Measurements from ENCODE around the gene TMUB1. TPM values are rescaled to one million over a fixed set of nuclear protein-coding genes. Genes with fewer than 3 reads are reported as not detected.

TMUB1 gene
- total and polyA plus RNA-seq, 2 donors (not counting 1 experiment from before 2014, with no cell fraction given) = 49.2 to 102 TPM

Other genes with a start within 250 kb of the TMUB1 start
- not detected in 2 replicates for gene AOC1, start 231.0 kb downstream of the TMUB1 start, total RNA-seq
- 0.07 TPM in 1 of 2 replicates, not detected in the other for gene AOC1, start 231.0 kb downstream of the TMUB1 start, polyA plus RNA-seq
- 0.86 and 0.87 TPM in 2 replicates for gene KCNH2, start 105.2 kb downstream of the TMUB1 start, total RNA-seq
- gene KCNH2, start 105.2 kb downstream of the TMUB1 start, polyA plus RNA-seq = 2.0 and 2.7 TPM in 2 replicates
- gene NOS3, start 92.5 kb downstream of the TMUB1 start, total RNA-seq = 0.39 TPM in 1 of 2 replicates, not detected in the other
- gene NOS3, start 92.5 kb downstream of the TMUB1 start, polyA plus RNA-seq = 0.54 and 0.75 TPM in 2 replicates
- gene ATG9B, start 59.0 kb downstream of the TMUB1 start, total RNA-seq = 4.2 and 5.1 TPM in 2 replicates
- gene ATG9B, start 59.0 kb downstream of the TMUB1 start, polyA plus RNA-seq = 7.2 and 10.2 TPM in 2 replicates
- 64.7 and 69.7 TPM in 2 replicates for gene ABCB8, start 55.0 kb downstream of the TMUB1 start, total RNA-seq
- 29.5 and 41.4 TPM in 2 replicates for gene ABCB8, start 55.0 kb downstream of the TMUB1 start, polyA plus RNA-seq
- 2.9 and 4.8 TPM in 2 replicates for gene ASIC3, start 35.0 kb downstream of the TMUB1 start, total RNA-seq
- 5.0 and 6.3 TPM in 2 replicates for gene ASIC3, start 35.0 kb downstream of the TMUB1 start, polyA plus RNA-seq
- 8.2 and 8.9 TPM in 2 replicates for gene CDK5, start 25.6 kb downstream of the TMUB1 start, total RNA-seq
- gene CDK5, start 25.6 kb downstream of the TMUB1 start, polyA plus RNA-seq = 4.5 and 8.4 TPM in 2 replicates
- 106 and 113 TPM in 2 replicates for gene SLC4A2, start 23.9 kb downstream of the TMUB1 start, total RNA-seq
- gene SLC4A2, start 23.9 kb downstream of the TMUB1 start, polyA plus RNA-seq = 82.8 and 103 TPM in 2 replicates
- 119 and 120 TPM in 2 replicates for gene FASTK, start 2.7 kb downstream of the TMUB1 start, total RNA-seq
- gene FASTK, start 2.7 kb downstream of the TMUB1 start, polyA plus RNA-seq = 251 and 258 TPM in 2 replicates
- gene AGAP3, start 3.0 kb upstream of the TMUB1 start, total RNA-seq = 20.2 and 21.1 TPM in 2 replicates
- gene AGAP3, start 3.0 kb upstream of the TMUB1 start, polyA plus RNA-seq = 15.2 and 22.3 TPM in 2 replicates
- gene GBX1, start 84.2 kb upstream of the TMUB1 start, total RNA-seq = not detected in 2 replicates
- gene GBX1, start 84.2 kb upstream of the TMUB1 start, polyA plus RNA-seq = not detected in 2 replicates
- not detected in 2 replicates for gene ASB10, start 103.8 kb upstream of the TMUB1 start, total RNA-seq
- not detected in 2 replicates for gene ASB10, start 103.8 kb upstream of the TMUB1 start, polyA plus RNA-seq
- gene H2BK1, start 127.0 kb upstream of the TMUB1 start, total RNA-seq = 3.1 and 4.2 TPM in 2 replicates
- gene H2BK1, start 127.0 kb upstream of the TMUB1 start, polyA plus RNA-seq = not detected in 2 replicates
- gene ABCF2, start 143.7 kb upstream of the TMUB1 start, total RNA-seq = 27.1 and 30.2 TPM in 2 replicates
- gene ABCF2, start 143.7 kb upstream of the TMUB1 start, polyA plus RNA-seq = 12.5 and 16.1 TPM in 2 replicates
- gene CHPF2, start 149.0 kb upstream of the TMUB1 start, total RNA-seq = 39.4 and 44.0 TPM in 2 replicates
- gene CHPF2, start 149.0 kb upstream of the TMUB1 start, polyA plus RNA-seq = 28.8 and 39.9 TPM in 2 replicates
- gene SMARCD3, start 165.2 kb upstream of the TMUB1 start, total RNA-seq = 0.29 TPM in 1 of 2 replicates, not detected in the other
- gene SMARCD3, start 165.2 kb upstream of the TMUB1 start, polyA plus RNA-seq = 1.0 and 1.4 TPM in 2 replicates

Measured in B cell (primary cell).